K562 (cell line): ENCODE data around the gene FAM83E. TPM values are rescaled to one million over a fixed set of nuclear protein-coding genes. Genes with fewer than 3 reads are reported as not detected.

Experiments used
- ADNP ChIP-seq: fragments of 200-800 bp; sonication (Bioruptor generic); IDR thresholded peaks from 2 replicates; pipeline ENCODE4 v1.6.1; 2016; ENCODE audit warnings: missing genetic modification characterization, missing compliant biosample characterization
- C11orf30 ChIP-seq: fragments of 450-650 bp; IDR thresholded peaks from 2 replicates; pipeline ENCODE4 v1.6.1; 2016; ENCODE audit warnings: low read depth, mild to moderate bottlenecking
- DIDO1 ChIP-seq: fragments of 450-650 bp; IDR thresholded peaks from 2 replicates; pipeline ENCODE4 v1.6.1; 2016; ENCODE audit warnings: low read depth, missing biosample characterization, missing genetic modification characterization
- EHMT2 ChIP-seq: fragments of 450-650 bp; IDR thresholded peaks from 2 replicates; pipeline ENCODE4 v1.6.1; 2018; ENCODE audit warnings: antibody characterized with exemption
- EZH2 ChIP-seq: IDR thresholded peaks from 2 replicates; pipeline ENCODE4 v1.6.1; 2012; ENCODE audit warnings: low read depth, mild to moderate bottlenecking, inconsistent platforms, low read length, borderline replicate concordance
- HDAC8 ChIP-seq: fragments of 450-650 bp; IDR thresholded peaks from 2 replicates; pipeline ENCODE4 v1.6.1; 2016; ENCODE audit warnings: mild to moderate bottlenecking, missing genetic modification characterization, moderate library complexity, missing compliant biosample characterization
- KHSRP ChIP-seq: fragments of 450-650 bp; IDR thresholded peaks from 2 replicates; pipeline ENCODE4 v1.6.1; 2017
- NFE2 ChIP-seq: IDR thresholded peaks from 2 replicates; pipeline ENCODE4 v1.6.1; 2014; ENCODE audit warnings: antibody characterized with exemption, low read depth
- NR4A1 ChIP-seq, 2 experiments: fragments of 250-450 bp in 1 of 2; fragments of 450-650 bp in 1 of 2; sonication (Bioruptor Pico) in 1 of 2; IDR thresholded peaks; 2 replicates each; pipeline versions ENCODE4 v1.4.0 to v1.6.1; 2016 to 2020; ENCODE audit warnings: mild to moderate bottlenecking in 2 of 2, missing compliant biosample characterization in 1 of 2, missing genetic modification characterization in 1 of 2, moderate library complexity in 1 of 2
- POU5F1 ChIP-seq: fragments of 150-350 bp; IDR thresholded peaks from 2 replicates; pipeline ENCODE4 v1.6.1; 2014; ENCODE audit warnings: borderline replicate concordance, low read length, low read depth, mild to moderate bottlenecking; ENCODE audit not compliant: partially characterized antibody
- PRMT5 ChIP-seq: sonication (generic); formaldehyde crosslinking; IDR thresholded peaks from 2 replicates; pipeline ENCODE4 v1.5.0; 2020; ENCODE audit warnings: missing genetic modification reagents
- ZC3H8 ChIP-seq: fragments of 450-650 bp; IDR thresholded peaks from 2 replicates; pipeline ENCODE4 v1.6.1; 2017
- ZFP1 ChIP-seq: fragments of 450-650 bp; formaldehyde crosslinking; IDR thresholded peaks from 2 replicates; pipeline ENCODE4 v1.4.0; 2020; ENCODE audit warnings: mild to moderate bottlenecking, mixed read lengths
- ZNF133 ChIP-seq: fragments of 250-450 bp; sonication (Bioruptor Pico); IDR thresholded peaks from 2 replicates; pipeline ENCODE4 v1.4.0; 2020; ENCODE audit warnings: mild to moderate bottlenecking
- ZNF143 ChIP-seq: sonication (generic); formaldehyde crosslinking; IDR thresholded peaks from 2 replicates; pipeline ENCODE4 v1.9.0; 2022; ENCODE audit warnings: mild to moderate bottlenecking, missing genetic modification reagents
- ZNF174 ChIP-seq: fragments of 250-450 bp; sonication (Bioruptor Pico); IDR thresholded peaks from 2 replicates; pipeline ENCODE4 v1.4.0; 2020; ENCODE audit warnings: mild to moderate bottlenecking
- ZNF184 ChIP-seq: sonication (generic); formaldehyde crosslinking; IDR thresholded peaks from 2 replicates; pipeline ENCODE4 v1.5.0; 2020; ENCODE audit warnings: missing genetic modification reagents
- ZNF644 ChIP-seq: fragments of 200-800 bp; sonication (Bioruptor generic); IDR thresholded peaks from 2 replicates; pipeline ENCODE4 v1.6.1; 2016; ENCODE audit warnings: low read depth, missing genetic modification characterization, missing compliant biosample characterization
- ZNF699 ChIP-seq: fragments of 250-450 bp; sonication (Bioruptor Pico); IDR thresholded peaks from 2 replicates; pipeline ENCODE4 v1.8.0; 2021; ENCODE audit warnings: mild to moderate bottlenecking, moderate library complexity; ENCODE audit not compliant: insufficient replicate concordance
- polyA plus RNA-seq, 8 experiments: library from polyadenylated mRNA; depleted of rRNA in 4 of 8; stranded (reverse) in 5 of 8; unstranded in 3 of 8; fragments of >200 nt; fragmentation: Nextera tagmentation in 2 of 8; fragmentation: Illumina TruSeq in 1 of 8; extraction: Ambion mirVana in 2 of 8; extraction: Trizol in 1 of 8; gene quantifications; 2 replicates each; pipeline versions ENCODE4 v1.2.1 to v1.2.3, GENCODE V29; 2011 to 2014; ENCODE audit warnings: inconsistent platforms in 1 of 8, missing spikeins in 1 of 8
- total RNA-seq, 7 experiments: library from RNA; depleted of rRNA in 6 of 7; stranded (reverse); fragments of >200 nt in 6 of 7; fragmentation: Illumina TruSeq in 2 of 7; extraction: Trizol in 2 of 7; gene quantifications; 2 replicates each; pipeline versions ENCODE4 v1.2.1 to v1.2.3, GENCODE V29; 2011 to 2021; ENCODE audit warnings: low replicate concordance in 1 of 7
- TF ChIP-seq, protein P1 (sequence below): fragments of 450-650 bp; IDR thresholded peaks from 2 replicates; pipeline ENCODE4 v1.6.1; 2017; ENCODE audit warnings: antibody characterized with exemption
- TF ChIP-seq, protein P2 (sequence below): conservative IDR thresholded peaks from 2 replicates; pipeline ENCODE4 v1.6.1; 2011; ENCODE audit warnings: low read depth, mild to moderate bottlenecking, low read length; ENCODE audit not compliant: control insufficient read depth
- TF ChIP-seq, protein P3 (sequence below): IDR thresholded peaks from 3 replicates; pipeline ENCODE4 v1.6.1; 2011; ENCODE audit warnings: borderline replicate concordance, mild to moderate bottlenecking; ENCODE audit not compliant: insufficient read length, insufficient read depth
- TF ChIP-seq, protein P4 (sequence below): fragments of 250-450 bp; sonication (Bioruptor Pico); IDR thresholded peaks from 2 replicates; pipeline ENCODE4 v1.5.0; 2021

The FAM83E gene
- total and polyA plus RNA-seq, 9 of the 15 experiments (the other 6 are each of a cell fraction or from before 2014, with no cell fraction given), result 0.15 to 0.87 (median 0.29) TPM; not detected in 4

DNA sequence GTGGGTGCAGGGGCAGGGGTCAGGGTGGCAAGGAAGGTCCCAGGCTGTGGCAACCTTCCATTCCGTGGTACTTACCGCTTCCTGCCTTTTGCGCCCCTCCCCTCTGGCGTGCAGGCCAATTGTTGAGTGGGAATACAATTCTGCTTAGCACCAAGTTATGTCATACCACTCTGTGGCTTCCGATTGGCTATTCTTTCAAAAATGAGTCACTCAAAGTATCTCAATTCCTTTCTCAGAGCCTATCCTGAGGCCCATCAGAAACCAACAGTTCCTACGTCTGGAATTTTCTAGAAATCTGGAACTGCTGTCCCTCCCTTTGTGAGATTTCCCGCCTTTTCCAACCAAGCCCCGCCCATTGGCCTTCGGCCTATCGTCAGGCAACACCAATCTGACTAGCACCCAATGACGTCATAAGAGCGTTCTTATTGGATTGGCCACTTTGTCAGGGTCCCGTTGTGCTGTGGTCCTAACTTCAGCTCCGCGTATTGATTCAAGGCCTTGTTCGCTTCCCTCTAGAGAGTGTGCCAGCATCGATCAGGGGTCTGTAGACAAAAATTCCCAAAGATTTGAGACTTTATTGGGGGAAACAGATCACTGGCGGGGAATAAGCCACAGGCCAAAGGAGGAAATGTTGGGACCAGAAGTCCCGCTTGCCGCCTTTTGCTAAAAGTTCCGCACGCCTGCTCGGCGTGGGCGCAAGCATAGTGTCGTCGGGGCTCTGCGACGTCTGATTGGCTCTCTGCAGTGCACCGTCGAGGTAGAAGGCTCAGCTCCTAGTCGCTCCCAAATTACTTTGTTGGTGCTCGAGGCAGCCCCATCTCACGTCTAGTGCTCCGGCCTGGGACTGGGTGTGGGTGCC is 46.2 kb upstream of the FAM83E start (continued):
- no peak for TF ChIP-seq ZNF184 (CRISPR knock-in tag)
- no peak for TF ChIP-seq ZNF143
- no peak for TF ChIP-seq EHMT2
- peak; percentile 82 for TF ChIP-seq KHSRP
- TF ChIP-seq, protein P1, sequence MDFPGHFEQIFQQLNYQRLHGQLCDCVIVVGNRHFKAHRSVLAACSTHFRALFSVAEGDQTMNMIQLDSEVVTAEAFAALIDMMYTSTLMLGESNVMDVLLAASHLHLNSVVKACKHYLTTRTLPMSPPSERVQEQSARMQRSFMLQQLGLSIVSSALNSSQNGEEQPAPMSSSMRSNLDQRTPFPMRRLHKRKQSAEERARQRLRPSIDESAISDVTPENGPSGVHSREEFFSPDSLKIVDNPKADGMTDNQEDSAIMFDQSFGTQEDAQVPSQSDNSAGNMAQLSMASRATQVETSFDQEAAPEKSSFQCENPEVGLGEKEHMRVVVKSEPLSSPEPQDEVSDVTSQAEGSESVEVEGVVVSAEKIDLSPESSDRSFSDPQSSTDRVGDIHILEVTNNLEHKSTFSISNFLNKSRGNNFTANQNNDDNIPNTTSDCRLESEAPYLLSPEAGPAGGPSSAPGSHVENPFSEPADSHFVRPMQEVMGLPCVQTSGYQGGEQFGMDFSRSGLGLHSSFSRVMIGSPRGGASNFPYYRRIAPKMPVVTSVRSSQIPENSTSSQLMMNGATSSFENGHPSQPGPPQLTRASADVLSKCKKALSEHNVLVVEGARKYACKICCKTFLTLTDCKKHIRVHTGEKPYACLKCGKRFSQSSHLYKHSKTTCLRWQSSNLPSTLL, result no peak
- TF ChIP-seq ZNF644 (tag), result no peak
- no peak for TF ChIP-seq NFE2
- TF ChIP-seq POU5F1, result no peak
- no peak for TF ChIP-seq ZNF699 (CRISPR knock-in tag)
- no peak for TF ChIP-seq ZC3H8
- TF ChIP-seq ADNP, result no peak
- TF ChIP-seq NR4A1 (CRISPR knock-in tag; IDR thresholded peaks at IDR 0.05), result no peak
- no peak for TF ChIP-seq NR4A1 (tag; IDR thresholded peaks at IDR 0.05)
- TF ChIP-seq ZFP1 (CRISPR knock-in tag), result no peak
- TF ChIP-seq ZNF133 (CRISPR knock-in tag), result no peak
- no peak for TF ChIP-seq ZNF174 (CRISPR knock-in tag)
- TF ChIP-seq EZH2, result no peak
- no peak for TF ChIP-seq C11orf30
- TF ChIP-seq, protein P2, sequence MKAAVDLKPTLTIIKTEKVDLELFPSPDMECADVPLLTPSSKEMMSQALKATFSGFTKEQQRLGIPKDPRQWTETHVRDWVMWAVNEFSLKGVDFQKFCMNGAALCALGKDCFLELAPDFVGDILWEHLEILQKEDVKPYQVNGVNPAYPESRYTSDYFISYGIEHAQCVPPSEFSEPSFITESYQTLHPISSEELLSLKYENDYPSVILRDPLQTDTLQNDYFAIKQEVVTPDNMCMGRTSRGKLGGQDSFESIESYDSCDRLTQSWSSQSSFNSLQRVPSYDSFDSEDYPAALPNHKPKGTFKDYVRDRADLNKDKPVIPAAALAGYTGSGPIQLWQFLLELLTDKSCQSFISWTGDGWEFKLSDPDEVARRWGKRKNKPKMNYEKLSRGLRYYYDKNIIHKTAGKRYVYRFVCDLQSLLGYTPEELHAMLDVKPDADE, result no peak
- TF ChIP-seq, protein P3, sequence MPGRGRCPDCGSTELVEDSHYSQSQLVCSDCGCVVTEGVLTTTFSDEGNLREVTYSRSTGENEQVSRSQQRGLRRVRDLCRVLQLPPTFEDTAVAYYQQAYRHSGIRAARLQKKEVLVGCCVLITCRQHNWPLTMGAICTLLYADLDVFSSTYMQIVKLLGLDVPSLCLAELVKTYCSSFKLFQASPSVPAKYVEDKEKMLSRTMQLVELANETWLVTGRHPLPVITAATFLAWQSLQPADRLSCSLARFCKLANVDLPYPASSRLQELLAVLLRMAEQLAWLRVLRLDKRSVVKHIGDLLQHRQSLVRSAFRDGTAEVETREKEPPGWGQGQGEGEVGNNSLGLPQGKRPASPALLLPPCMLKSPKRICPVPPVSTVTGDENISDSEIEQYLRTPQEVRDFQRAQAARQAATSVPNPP, result no peak
- no peak for TF ChIP-seq PRMT5 (CRISPR knock-in tag)
- no peak for TF ChIP-seq HDAC8 (tag)
- TF ChIP-seq, protein P4, sequence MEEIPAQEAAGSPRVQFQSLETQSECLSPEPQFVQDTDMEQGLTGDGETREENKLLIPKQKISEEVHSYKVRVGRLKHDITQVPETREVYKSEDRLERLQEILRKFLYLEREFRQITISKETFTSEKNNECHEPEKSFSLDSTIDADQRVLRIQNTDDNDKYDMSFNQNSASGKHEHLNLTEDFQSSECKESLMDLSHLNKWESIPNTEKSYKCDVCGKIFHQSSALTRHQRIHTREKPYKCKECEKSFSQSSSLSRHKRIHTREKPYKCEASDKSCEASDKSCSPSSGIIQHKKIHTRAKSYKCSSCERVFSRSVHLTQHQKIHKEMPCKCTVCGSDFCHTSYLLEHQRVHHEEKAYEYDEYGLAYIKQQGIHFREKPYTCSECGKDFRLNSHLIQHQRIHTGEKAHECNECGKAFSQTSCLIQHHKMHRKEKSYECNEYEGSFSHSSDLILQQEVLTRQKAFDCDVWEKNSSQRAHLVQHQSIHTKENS, result no peak
- TF ChIP-seq DIDO1 (tag), result no peak
